Upper lobe of right lung (tissue), 1 donor: ENCODE results near the gene SETD6. TPM values are rescaled to one million over a fixed set of nuclear protein-coding genes. Genes with fewer than 3 reads are reported as not detected.

Experiments used
- ATAC-seq: fragments of 200-7000 bp; cut with Tn5 transposase; one replicate; pipeline ENCODE4 v1.9.1; 2020; ENCODE audit warnings: mild to moderate bottlenecking, moderate library complexity
- DNase-seq: peaks from one replicate; pipeline ENCODE4 v3.0.0-alpha.2; 2020
- H3K27ac ChIP-seq: fragments of 200-600 bp; one replicate; pipeline ENCODE4 v1.8.0; 2022
- H3K27me3 ChIP-seq: fragments of 200-600 bp; one replicate; pipeline ENCODE4 v1.8.0; 2022; ENCODE audit warnings: mild to moderate bottlenecking
- H3K36me3 ChIP-seq: fragments of 200-600 bp; one replicate; pipeline ENCODE4 v1.8.0; 2022
- H3K4me1 ChIP-seq: fragments of 200-600 bp; one replicate; pipeline ENCODE4 v1.8.0; 2022
- H3K4me3 ChIP-seq: fragments of 200-600 bp; one replicate; pipeline ENCODE4 v1.8.0; 2022; ENCODE audit warnings: mild to moderate bottlenecking
- H3K9me3 ChIP-seq: fragments of 200-600 bp; one replicate; pipeline ENCODE4 v1.8.0; 2022
- intact Hi-C: fragments of 100-400 bp; cut with DNase I; formaldehyde crosslinking; loops from one replicate; pipeline ENCODE4 v1.11.0; 2022
- total RNA-seq: library from RNA; stranded (reverse); fragmentation: NEBNext Ultra II Directional; extraction: Animal tissue kit (Norgen Biotek cat#: 25700); gene quantifications from one replicate; pipeline ENCODE4 v1.2.1, GENCODE V29; 2021
- TF ChIP-seq, protein P1 (sequence below): fragments of 200-600 bp; IDR thresholded peaks from one replicate; pipeline ENCODE4 v1.8.0; 2022; ENCODE audit warnings: antibody characterized with exemption
- donor health status: DM: no; HTN: yes; CAD: no; lungs with severe emphysema.

SETD6 gene
- total RNA-seq, 1 donor from 2014 or later, result 22.0 TPM

DNA sequence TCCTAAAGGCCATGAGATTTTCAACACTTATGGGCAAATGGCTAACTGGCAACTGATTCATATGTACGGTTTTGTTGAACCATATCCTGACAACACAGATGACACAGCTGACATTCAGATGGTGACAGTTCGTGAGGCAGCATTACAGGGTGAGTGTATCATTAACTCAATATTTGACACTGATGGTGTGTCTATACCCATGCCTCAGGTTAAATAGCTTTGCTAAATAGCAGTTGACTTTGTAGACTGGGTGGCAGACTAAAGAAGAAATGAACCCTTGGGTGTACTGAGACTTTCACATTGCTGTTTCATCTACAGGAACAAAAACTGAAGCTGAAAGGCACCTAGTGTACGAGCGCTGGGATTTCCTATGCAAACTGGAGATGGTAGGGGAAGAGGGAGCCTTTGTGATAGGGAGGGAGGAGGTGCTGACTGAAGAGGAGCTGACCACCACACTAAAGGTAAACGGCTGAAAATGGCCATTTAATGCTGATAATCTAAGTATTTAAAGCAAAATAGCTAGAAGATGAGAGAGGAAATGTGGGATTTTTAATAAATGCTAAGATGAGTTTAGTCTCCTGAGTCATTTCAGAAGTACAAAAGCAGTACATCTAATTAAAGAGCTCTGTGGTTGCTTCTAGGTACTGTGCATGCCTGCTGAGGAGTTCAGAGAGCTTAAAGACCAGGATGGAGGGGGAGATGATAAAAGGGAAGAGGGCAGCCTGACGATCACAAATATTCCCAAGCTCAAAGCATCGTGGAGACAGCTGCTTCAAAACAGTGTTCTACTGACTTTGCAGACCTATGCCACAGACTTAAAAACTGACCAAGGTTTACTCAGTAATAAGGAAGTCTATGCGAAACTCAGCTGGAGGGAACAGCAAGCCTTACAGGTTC, 3.0 kb downstream of the SETD6 start:
- intact Hi-C loops, result no loop called here
- DNase-seq (no peak), ATAC-seq (no peak)
- peaks cover 64% of the 10 kb centered on the region for H3K36me3 ChIP-seq
- TF ChIP-seq, protein P1, sequence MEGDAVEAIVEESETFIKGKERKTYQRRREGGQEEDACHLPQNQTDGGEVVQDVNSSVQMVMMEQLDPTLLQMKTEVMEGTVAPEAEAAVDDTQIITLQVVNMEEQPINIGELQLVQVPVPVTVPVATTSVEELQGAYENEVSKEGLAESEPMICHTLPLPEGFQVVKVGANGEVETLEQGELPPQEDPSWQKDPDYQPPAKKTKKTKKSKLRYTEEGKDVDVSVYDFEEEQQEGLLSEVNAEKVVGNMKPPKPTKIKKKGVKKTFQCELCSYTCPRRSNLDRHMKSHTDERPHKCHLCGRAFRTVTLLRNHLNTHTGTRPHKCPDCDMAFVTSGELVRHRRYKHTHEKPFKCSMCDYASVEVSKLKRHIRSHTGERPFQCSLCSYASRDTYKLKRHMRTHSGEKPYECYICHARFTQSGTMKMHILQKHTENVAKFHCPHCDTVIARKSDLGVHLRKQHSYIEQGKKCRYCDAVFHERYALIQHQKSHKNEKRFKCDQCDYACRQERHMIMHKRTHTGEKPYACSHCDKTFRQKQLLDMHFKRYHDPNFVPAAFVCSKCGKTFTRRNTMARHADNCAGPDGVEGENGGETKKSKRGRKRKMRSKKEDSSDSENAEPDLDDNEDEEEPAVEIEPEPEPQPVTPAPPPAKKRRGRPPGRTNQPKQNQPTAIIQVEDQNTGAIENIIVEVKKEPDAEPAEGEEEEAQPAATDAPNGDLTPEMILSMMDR, result no peak
- peaks cover 16% of the 10 kb centered on the region for H3K4me1 ChIP-seq
- no peak overlapping the region for H3K27ac ChIP-seq
- H3K9me3 ChIP-seq, result no peaks in the 10 kb centered on the region
- no peaks in the 10 kb centered on the region for H3K27me3 ChIP-seq
- no peak overlapping the region for H3K4me3 ChIP-seq

DNA sequence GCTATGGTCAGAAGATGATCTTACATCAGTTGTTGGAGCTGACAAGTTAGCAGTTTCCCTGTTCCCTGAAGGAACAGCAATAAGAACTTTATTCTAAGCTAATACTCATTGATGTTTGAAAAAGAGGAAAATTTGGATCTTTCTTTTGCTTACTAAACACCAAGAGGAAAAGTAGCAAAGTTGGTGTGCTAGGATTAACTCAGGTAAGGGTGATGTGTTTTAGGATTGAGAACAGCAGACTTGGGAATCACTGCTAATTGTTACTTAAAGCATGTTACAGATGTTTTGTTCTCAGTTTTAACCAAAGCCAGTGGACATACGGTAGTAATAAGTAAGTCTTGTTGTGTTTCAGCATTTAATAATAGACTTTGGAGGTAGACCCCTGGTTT, 3.7 kb downstream of the SETD6 start:
- no peak for ATAC-seq
- H3K27ac ChIP-seq, result no peak overlapping the region
- no peaks in the 10 kb centered on the region for H3K9me3 ChIP-seq
- H3K4me1 ChIP-seq, result peaks cover 16% of the 10 kb centered on the region
- TF ChIP-seq, protein P1, result no peak
- intact Hi-C loops, result no loop called here
- no peak overlapping the region for H3K4me3 ChIP-seq
- H3K27me3 ChIP-seq, result no peaks in the 10 kb centered on the region
- DNase-seq, result no peak
- H3K36me3 ChIP-seq, result peaks cover 71% of the 10 kb centered on the region

DNA sequence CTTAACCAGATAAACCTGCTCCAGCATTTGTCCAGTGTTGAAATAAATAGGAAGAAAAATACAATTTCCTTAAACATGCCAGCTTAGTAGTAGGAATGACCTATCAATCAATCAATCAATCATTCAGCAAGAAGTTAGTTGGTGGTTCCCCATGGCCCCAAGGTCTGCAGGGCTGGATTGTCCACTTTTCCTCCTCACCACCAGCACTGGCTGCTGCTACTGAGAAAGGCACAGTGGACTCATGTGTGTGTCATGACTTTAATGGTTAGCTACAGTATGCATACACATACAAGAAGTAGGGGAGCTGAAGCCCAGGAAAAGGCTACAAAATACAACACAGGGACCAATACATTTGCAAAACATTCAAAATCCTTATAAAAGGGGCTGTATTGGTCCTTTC, 4.4 kb downstream of the SETD6 start:
- intact Hi-C loops, result loop anchor here (10.0 kb wide), 1 partner anchor 65 kb away; no protein-coding TSS in a partner anchor
- TF ChIP-seq, protein P1, result no peak
- peaks cover 11% of the 10 kb centered on the region for H3K4me1 ChIP-seq
- H3K4me3 ChIP-seq, result no peak overlapping the region
- no peak overlapping the region for H3K27ac ChIP-seq
- DNase-seq (no peak), ATAC-seq (no peak)
- no peaks in the 10 kb centered on the region for H3K27me3 ChIP-seq
- peaks cover 78% of the 10 kb centered on the region for H3K36me3 ChIP-seq
- no peaks in the 10 kb centered on the region for H3K9me3 ChIP-seq

DNA sequence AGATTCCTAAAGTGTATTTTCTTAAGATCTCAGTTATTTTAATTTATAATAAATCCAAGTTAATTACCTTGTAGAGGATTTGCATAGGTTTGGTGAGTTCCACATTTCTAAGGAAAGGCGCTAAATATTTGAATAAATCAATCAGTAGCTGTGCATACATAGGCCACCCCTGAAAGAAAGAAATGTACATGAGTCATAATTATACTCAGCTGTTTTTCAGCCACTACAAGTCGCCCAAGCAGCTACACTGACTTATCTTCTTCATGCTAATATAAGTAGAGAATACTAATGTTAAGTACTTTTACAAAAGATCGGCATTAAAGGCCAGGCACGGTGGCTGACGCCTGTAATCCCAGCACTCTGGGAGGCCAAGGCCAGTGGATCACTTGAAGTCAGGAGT, 14.9 kb downstream of the SETD6 start:
- Histone ChIP-seq H3K27ac (no peak overlapping the region), H3K27me3 (no peaks in the 10 kb centered on the region), H3K36me3 (peaks cover 100% of the 10 kb centered on the region), H3K4me1 (no peaks in the 10 kb centered on the region), H3K9me3 (no peaks in the 10 kb centered on the region), H3K4me3 (no peak overlapping the region)
- ATAC-seq (no peak), DNase-seq (no peak)
- TF ChIP-seq, protein P1, result no peak
- intact Hi-C loops, result no loop called here

DNA sequence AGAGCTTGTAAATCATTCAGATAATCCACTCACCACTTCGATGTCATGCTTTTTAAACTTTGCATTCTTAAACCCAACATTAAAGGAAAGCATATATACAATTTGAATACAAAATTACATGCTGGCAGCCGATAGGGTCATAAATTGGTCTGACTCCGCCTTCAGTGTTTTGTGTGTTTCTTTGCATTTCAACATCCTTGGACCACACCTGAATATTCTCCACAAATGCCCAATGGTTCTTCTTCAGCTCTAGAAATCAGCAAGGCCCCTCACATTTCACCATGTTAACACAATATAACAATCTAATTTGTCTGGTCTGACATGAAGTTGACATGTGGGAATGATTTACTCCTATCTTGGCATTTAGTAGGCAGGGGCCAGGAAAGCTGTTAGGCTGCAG, 17.1 kb downstream of the SETD6 start:
- TF ChIP-seq, protein P1, result no peak
- no peak overlapping the region for H3K27ac ChIP-seq
- intact Hi-C loops, result no loop called here

More for the DNA sequence above, 17.1 kb downstream of the SETD6 start:
- no peak for DNase-seq
- H3K4me3 ChIP-seq, result no peak overlapping the region
- no peaks in the 10 kb centered on the region for H3K27me3 ChIP-seq
- H3K4me1 ChIP-seq, result no peaks in the 10 kb centered on the region
- H3K36me3 ChIP-seq, result peaks cover 100% of the 10 kb centered on the region
- no peaks in the 10 kb centered on the region for H3K9me3 ChIP-seq
- ATAC-seq, result no peak
